Astrocyte (in vitro differentiated cells and primary cell): ENCODE measurements around the gene TFRC. TPM values are rescaled to one million over a fixed set of nuclear protein-coding genes. Genes with fewer than 3 reads are reported as not detected.

Experiments used
- DNase-seq: peaks from one replicate; pipeline ENCODE4 v3.0.0-alpha.2; 2010; ENCODE audit warnings: low read depth
- FAIRE-seq: peaks from 2 replicates; lab custom pipeline; 2011; peaks lifted over from hg19 to GRCh38; lab: Jason Lieb, UNC
- H2AFZ ChIP-seq: 2 replicates; pipeline ENCODE4 v1.6.0; 2012; ENCODE audit warnings: low read depth, low read length, inconsistent platforms
- H3K27ac ChIP-seq: 2 replicates; pipeline ENCODE4 v1.5.1; 2011; ENCODE audit warnings: low read depth, low read length, inconsistent platforms
- H3K27me3 ChIP-seq: 2 replicates; pipeline ENCODE4 v1.6.0; 2011; ENCODE audit warnings: low read length, inconsistent platforms; ENCODE audit not compliant: insufficient read depth
- H3K36me3 ChIP-seq: 2 replicates; pipeline ENCODE4 v1.5.1; 2011; ENCODE audit warnings: low read length, inconsistent platforms; ENCODE audit not compliant: insufficient read depth
- H3K4me1 ChIP-seq: 2 replicates; pipeline ENCODE4 v1.5.1; 2011; ENCODE audit warnings: low read length, inconsistent platforms; ENCODE audit not compliant: insufficient read depth
- H3K4me2 ChIP-seq: 2 replicates; pipeline ENCODE4 v1.6.0; 2012; ENCODE audit warnings: low read length, inconsistent platforms
- H3K4me3 ChIP-seq: 2 replicates; pipeline ENCODE4 v1.5.1; 2011; ENCODE audit warnings: low read depth, mild to moderate bottlenecking, low read length, inconsistent platforms; ENCODE audit not compliant: insufficient read depth
- H3K79me2 ChIP-seq: 2 replicates; pipeline ENCODE4 v1.6.0; 2012; ENCODE audit warnings: mild to moderate bottlenecking, low read length, inconsistent platforms; ENCODE audit not compliant: insufficient read depth
- H3K9ac ChIP-seq: 2 replicates; pipeline ENCODE4 v1.6.0; 2012; ENCODE audit warnings: mild to moderate bottlenecking, low read length, inconsistent platforms
- H3K9me3 ChIP-seq: 2 replicates; pipeline ENCODE4 v1.5.1; 2012; ENCODE audit warnings: low read depth, mild to moderate bottlenecking, low read length, inconsistent platforms; ENCODE audit not compliant: insufficient read depth
- H4K20me1 ChIP-seq: 2 replicates; pipeline ENCODE4 v1.6.0; 2012; ENCODE audit warnings: low read length, inconsistent platforms; ENCODE audit not compliant: insufficient read depth
- H3K27ac Mint-ChIP-seq: one replicate; pipeline ENCODE4 v1.8.0; 2021; ENCODE audit warnings: mild to moderate bottlenecking, mixed read lengths; ENCODE audit not compliant: unreplicated experiment
- H3K27me3 Mint-ChIP-seq: one replicate; pipeline ENCODE4 v1.8.0; 2021; ENCODE audit warnings: low read depth, mixed read lengths; ENCODE audit not compliant: unreplicated experiment
- H3K36me3 Mint-ChIP-seq: one replicate; pipeline ENCODE4 v1.8.0; 2021; ENCODE audit warnings: low read depth, mixed read lengths; ENCODE audit not compliant: unreplicated experiment
- H3K4me1 Mint-ChIP-seq: one replicate; pipeline ENCODE4 v1.8.0; 2021; ENCODE audit warnings: low read depth, mixed read lengths; ENCODE audit not compliant: unreplicated experiment
- H3K4me3 Mint-ChIP-seq: one replicate; pipeline ENCODE4 v1.8.0; 2021; ENCODE audit warnings: mild to moderate bottlenecking, moderate library complexity, mixed read lengths; ENCODE audit not compliant: unreplicated experiment
- H3K9me3 Mint-ChIP-seq: one replicate; pipeline ENCODE4 v1.8.0; 2021; ENCODE audit warnings: mild to moderate bottlenecking, mixed read lengths; ENCODE audit not compliant: unreplicated experiment
- CTCF ChIP-seq: IDR thresholded peaks from 2 replicates; pipeline ENCODE4 v1.5.1; 2011; ENCODE audit warnings: low read depth, mild to moderate bottlenecking, inconsistent platforms, low read length, moderate library complexity; ENCODE audit not compliant: insufficient read depth
- EZH2 ChIP-seq: IDR thresholded peaks from 2 replicates; pipeline ENCODE4 v1.6.1; 2012; ENCODE audit warnings: mild to moderate bottlenecking, low read length, inconsistent platforms; ENCODE audit not compliant: insufficient read depth
- total RNA-seq: library from RNA; stranded (reverse); gene quantifications from 2 replicates; pipeline ENCODE4 v1.2.1, GENCODE V29; 2021

The TFRC gene
- total RNA-seq, 1 donor from 2014 or later, result 98.4 TPM

DNA sequence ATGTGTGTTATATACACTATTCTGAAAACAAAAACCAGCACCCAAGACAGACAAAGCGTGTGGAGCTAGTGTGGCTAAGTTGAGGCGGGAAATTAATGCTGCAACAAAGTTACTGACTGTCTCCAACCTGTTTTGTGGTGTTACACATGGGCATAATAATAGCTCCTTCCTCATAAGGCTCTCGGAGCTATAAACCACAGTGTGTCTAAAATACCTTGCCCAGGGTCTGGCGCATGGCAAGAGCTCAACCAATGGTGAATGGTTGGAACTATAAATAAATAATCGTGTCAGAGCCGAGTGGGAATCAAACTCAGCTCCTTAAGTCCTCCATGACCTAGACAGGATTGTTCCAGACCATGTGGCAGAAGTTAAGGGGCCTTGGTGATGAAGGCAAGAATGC, 35.9 kb upstream of the TFRC start:
- DNase-seq, result no peak
- Histone ChIP-seq H3K9ac (no peak overlapping the region), H3K27me3 (no peaks in the 10 kb centered on the region), H4K20me1 (no peaks in the 10 kb centered on the region), H3K36me3 (no peaks in the 10 kb centered on the region), H3K4me2 (no peak overlapping the region), H3K9me3 (no peaks in the 10 kb centered on the region), H3K79me2 (no peaks in the 10 kb centered on the region), H3K4me3 (no peak overlapping the region), H3K4me1 (no peaks in the 10 kb centered on the region), H2AFZ (no peak overlapping the region), H3K27ac (no peak overlapping the region)
- Mint-ChIP-seq H3K36me3 (no peaks in the 10 kb centered on the region), H3K27ac (no peak overlapping the region), H3K9me3 (peaks cover 2% of the 10 kb centered on the region), H3K4me3 (no peak overlapping the region), H3K27me3 (peaks cover 5% of the 10 kb centered on the region), H3K4me1 (no peaks in the 10 kb centered on the region)
- TF ChIP-seq EZH2 (no peak), CTCF (no peak)
- no peak for FAIRE-seq

- FAIRE-seq (no peak), DNase-seq (no peak)
- H3K27ac ChIP-seq, result no peak overlapping the region
- TF ChIP-seq CTCF, result no peak
- no peak for TF ChIP-seq EZH2
- no peak overlapping the region for H3K27ac Mint-ChIP-seq
- no peaks in the 10 kb centered on the region for H3K36me3 Mint-ChIP-seq
- H3K36me3 ChIP-seq, result no peaks in the 10 kb centered on the region
- H3K4me3 ChIP-seq, result no peak overlapping the region
- no peaks in the 10 kb centered on the region for H3K4me1 ChIP-seq
- H3K79me2 ChIP-seq, result no peaks in the 10 kb centered on the region
- H3K9me3 ChIP-seq, result no peaks in the 10 kb centered on the region
- peaks cover 3% of the 10 kb centered on the region for H3K27me3 Mint-ChIP-seq
- no peak overlapping the region for H2AFZ ChIP-seq
- H3K9ac ChIP-seq, result no peak overlapping the region
- no peaks in the 10 kb centered on the region for H3K4me1 Mint-ChIP-seq
- peaks cover 2% of the 10 kb centered on the region for H3K9me3 Mint-ChIP-seq
- no peak overlapping the region for H3K4me2 ChIP-seq
- no peak overlapping the region for H3K4me3 Mint-ChIP-seq
- no peaks in the 10 kb centered on the region for H4K20me1 ChIP-seq
- H3K27me3 ChIP-seq, result no peaks in the 10 kb centered on the region
Observed at GRCh38 chr3:196115678-196116083, 33.8 kb upstream of the TFRC start.

GRCh38 chr3:196111939-196112386, 30.1 kb upstream of the TFRC start:
- Histone ChIP-seq H4K20me1 (no peaks in the 10 kb centered on the region), H3K27me3 (no peaks in the 10 kb centered on the region), H3K4me3 (no peak overlapping the region), H3K36me3 (no peaks in the 10 kb centered on the region), H3K9me3 (no peaks in the 10 kb centered on the region), H3K4me2 (no peak overlapping the region), H2AFZ (no peak overlapping the region), H3K79me2 (no peaks in the 10 kb centered on the region), H3K9ac (no peak overlapping the region), H3K4me1 (no peaks in the 10 kb centered on the region), H3K27ac (no peak overlapping the region)
- TF ChIP-seq EZH2 (no peak), CTCF (no peak)
- Mint-ChIP-seq H3K4me3 (no peak overlapping the region), H3K4me1 (no peaks in the 10 kb centered on the region), H3K27me3 (peaks cover 6% of the 10 kb centered on the region), H3K27ac (no peak overlapping the region), H3K36me3 (no peaks in the 10 kb centered on the region), H3K9me3 (no peaks in the 10 kb centered on the region)
- no peak for FAIRE-seq
- no peak for DNase-seq
